B cell (primary cell): ENCODE data around the gene SEPTIN11.

Source experiments
- CTCF ChIP-seq: fragments of 200-600 bp; IDR thresholded peaks from one replicate; pipeline ENCODE4 v1.8.0; 2022; ENCODE audit warnings: antibody characterized with exemption, mild to moderate bottlenecking
- EZH2 ChIP-seq: IDR thresholded peaks from 2 replicates; pipeline ENCODE4 v1.6.1; 2012; ENCODE audit warnings: borderline replicate concordance, low read depth, mild to moderate bottlenecking, moderate library complexity, low read length; ENCODE audit not compliant: insufficient read depth, poor library complexity, severe bottlenecking

- TF ChIP-seq CTCF (no peak), EZH2 (no peak)
Observed at GRCh38 chr4:76957004-76957738, 7.6 kb downstream of the SEPTIN11 start.
